Smooth muscle cell (in vitro differentiated cells): ENCODE results near the gene RASSF4. TPM values are rescaled to one million over a fixed set of nuclear protein-coding genes. Genes with fewer than 3 reads are reported as not detected.

Source experiments
- DNase-seq: peaks from one replicate; lab custom pipeline; 2025; ENCODE audit not compliant: unreplicated experiment; lab: John Stamatoyannopoulos, UW
- H2AFZ ChIP-seq: fragments of 200-600 bp; sonication (generic); 2 replicates; pipeline ENCODE4 v1.6.0; 2016; ENCODE audit warnings: antibody characterized with exemption, low read depth, mild to moderate bottlenecking
- H3F3A ChIP-seq: fragments of 200-600 bp; sonication (generic); 2 replicates; pipeline ENCODE4 v1.6.0; 2017; ENCODE audit warnings: antibody characterized with exemption, low read depth
- H3K27ac ChIP-seq: fragments of 200-600 bp; sonication (generic); 2 replicates; pipeline ENCODE4 v1.5.1; 2016; ENCODE audit warnings: low read depth, mild to moderate bottlenecking
- H3K27me3 ChIP-seq: fragments of 200-600 bp; sonication (generic); 2 replicates; pipeline ENCODE4 v1.6.1; 2016; ENCODE audit warnings: low read depth, mild to moderate bottlenecking
- H3K36me3 ChIP-seq: fragments of 200-600 bp; sonication (generic); 2 replicates; pipeline ENCODE4 v1.5.1; 2016; ENCODE audit warnings: low read depth
- H3K4me1 ChIP-seq: fragments of 200-600 bp; sonication (generic); 2 replicates; pipeline ENCODE4 v1.5.1; 2016; ENCODE audit warnings: low read depth
- H3K4me2 ChIP-seq: fragments of 200-600 bp; sonication (generic); 2 replicates; pipeline ENCODE4 v1.6.0; 2016; ENCODE audit warnings: mild to moderate bottlenecking
- H3K4me3 ChIP-seq: fragments of 200-600 bp; sonication (generic); 2 replicates; pipeline ENCODE4 v1.5.1; 2016; ENCODE audit warnings: mild to moderate bottlenecking
- H3K79me2 ChIP-seq: fragments of 200-600 bp; sonication (generic); 2 replicates; pipeline ENCODE4 v1.6.0; 2016; ENCODE audit warnings: low read depth, mild to moderate bottlenecking
- H3K9ac ChIP-seq: fragments of 200-600 bp; sonication (generic); 2 replicates; pipeline ENCODE4 v1.6.0; 2016; ENCODE audit warnings: low read depth
- H3K9me3 ChIP-seq: fragments of 200-600 bp; sonication (generic); replicated peaks from 2 replicates; pipeline ENCODE4 v1.5.1; 2016; ENCODE audit warnings: low read depth
- H4K20me1 ChIP-seq: fragments of 200-600 bp; sonication (generic); 2 replicates; pipeline ENCODE4 v1.6.0; 2016; ENCODE audit warnings: low read depth
- WGBS: methylation state at CpG from one replicate; pipeline ENCODE4 v1.1.7; 2016; ENCODE audit warnings: low lambda C conversion rate; 5-methylcytosine and 5-hydroxymethylcytosine counted together
- polyA plus RNA-seq: library from polyadenylated mRNA; unstranded; fragments of >200 nt; fragmentation: Nextera tagmentation; extraction: Ambion mirVana; gene quantifications from 2 replicates; pipeline ENCODE4 v1.2.1, GENCODE V29; 2016
- total RNA-seq: library from RNA; depleted of rRNA; stranded (reverse); fragments of >200 nt; gene quantifications from 2 replicates; pipeline ENCODE4 v1.2.3, GENCODE V29; 2014
- TF ChIP-seq, protein P1 (sequence below): fragments of 200-600 bp; sonication (generic); IDR thresholded peaks from 2 replicates; pipeline ENCODE4 v1.5.1; 2017; ENCODE audit warnings: borderline replicate concordance, mild to moderate bottlenecking, antibody characterized with exemption; ENCODE audit not compliant: insufficient read depth, poor library complexity, severe bottlenecking

RASSF4 gene
- total and polyA plus RNA-seq, 2 experiments from 2014 or later, result 8.3 to 14.8 TPM

DNA sequence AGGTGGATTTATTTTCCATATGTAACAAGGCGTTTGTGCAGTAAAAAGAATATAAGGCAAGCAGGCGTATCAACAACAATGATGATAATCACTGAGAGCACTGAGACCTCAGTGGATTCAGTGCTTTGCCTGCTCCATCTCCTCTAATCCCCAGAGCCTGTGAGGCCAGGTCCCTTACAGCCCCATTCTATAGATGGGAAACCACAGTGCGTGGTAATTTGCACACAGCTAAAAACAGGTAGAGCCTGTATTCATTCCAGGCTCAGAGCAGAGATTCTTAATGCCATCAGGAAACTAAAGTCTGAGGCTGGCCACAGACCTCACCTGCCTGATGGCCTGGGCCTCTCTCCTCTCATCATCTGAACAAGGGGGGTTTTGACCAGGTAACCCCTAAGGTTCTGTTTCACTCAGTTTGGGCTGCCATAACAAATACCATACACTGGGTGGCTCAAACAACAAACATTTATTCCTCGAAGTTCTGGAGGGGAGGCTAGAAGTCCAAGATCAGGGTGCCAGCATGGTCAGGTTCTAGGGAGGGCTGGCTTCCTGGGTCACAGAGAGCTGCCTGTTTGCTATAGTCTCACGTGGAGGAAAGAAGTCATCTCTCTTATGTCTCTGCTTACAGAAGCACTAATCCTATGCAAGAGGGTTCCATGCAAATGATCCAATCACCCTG, 10.3 kb upstream of the RASSF4 start:
- H3K9ac ChIP-seq, result no peak overlapping the region
- DNase-seq, result no peak
- H3K36me3 ChIP-seq, result no peaks in the 10 kb centered on the region
- no peaks in the 10 kb centered on the region for H3K79me2 ChIP-seq
- peaks cover 5% of the 10 kb centered on the region for H3K9me3 ChIP-seq
- H3K4me1 ChIP-seq, result peaks cover 3% of the 10 kb centered on the region
- H2AFZ ChIP-seq, result no peak overlapping the region
- no peaks in the 10 kb centered on the region for H4K20me1 ChIP-seq
- H3K27ac ChIP-seq, result no peak overlapping the region
- no peak overlapping the region for H3K4me3 ChIP-seq
- H3K27me3 ChIP-seq, result no peaks in the 10 kb centered on the region
- TF ChIP-seq, protein P1, sequence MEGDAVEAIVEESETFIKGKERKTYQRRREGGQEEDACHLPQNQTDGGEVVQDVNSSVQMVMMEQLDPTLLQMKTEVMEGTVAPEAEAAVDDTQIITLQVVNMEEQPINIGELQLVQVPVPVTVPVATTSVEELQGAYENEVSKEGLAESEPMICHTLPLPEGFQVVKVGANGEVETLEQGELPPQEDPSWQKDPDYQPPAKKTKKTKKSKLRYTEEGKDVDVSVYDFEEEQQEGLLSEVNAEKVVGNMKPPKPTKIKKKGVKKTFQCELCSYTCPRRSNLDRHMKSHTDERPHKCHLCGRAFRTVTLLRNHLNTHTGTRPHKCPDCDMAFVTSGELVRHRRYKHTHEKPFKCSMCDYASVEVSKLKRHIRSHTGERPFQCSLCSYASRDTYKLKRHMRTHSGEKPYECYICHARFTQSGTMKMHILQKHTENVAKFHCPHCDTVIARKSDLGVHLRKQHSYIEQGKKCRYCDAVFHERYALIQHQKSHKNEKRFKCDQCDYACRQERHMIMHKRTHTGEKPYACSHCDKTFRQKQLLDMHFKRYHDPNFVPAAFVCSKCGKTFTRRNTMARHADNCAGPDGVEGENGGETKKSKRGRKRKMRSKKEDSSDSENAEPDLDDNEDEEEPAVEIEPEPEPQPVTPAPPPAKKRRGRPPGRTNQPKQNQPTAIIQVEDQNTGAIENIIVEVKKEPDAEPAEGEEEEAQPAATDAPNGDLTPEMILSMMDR, result peak; percentile 19
- no peak overlapping the region for H3K4me2 ChIP-seq
- H3F3A ChIP-seq, result no peaks in the 10 kb centered on the region
- WGBS, result 72% methylated on average over 5 of the region's 5 CpGs

DNA sequence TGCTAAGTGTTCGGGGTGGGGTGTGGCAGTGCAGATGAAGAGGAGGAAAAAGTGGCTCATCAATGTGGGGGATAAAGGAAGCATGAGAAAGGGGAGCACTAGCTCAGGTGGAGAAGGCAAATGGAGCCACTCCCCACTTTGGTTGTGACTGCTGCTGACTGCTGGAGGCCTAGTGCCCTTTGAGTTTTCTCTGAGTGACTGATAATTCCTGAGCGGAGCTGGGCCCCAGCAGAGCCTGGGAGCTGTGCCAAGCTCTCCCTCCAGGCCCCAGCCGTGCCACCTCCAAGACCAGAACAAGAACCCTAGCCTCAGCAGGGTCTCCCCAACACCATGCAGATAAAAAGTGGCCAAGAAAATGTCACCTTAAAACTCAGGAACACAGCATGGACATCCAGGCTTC, 9.7 kb upstream of the RASSF4 start:
- Histone ChIP-seq H3F3A (no peaks in the 10 kb centered on the region), H3K27me3 (no peaks in the 10 kb centered on the region), H3K4me2 (no peak overlapping the region), H2AFZ (no peak overlapping the region), H3K9me3 (no peaks in the 10 kb centered on the region), H3K4me3 (no peak overlapping the region), H4K20me1 (no peaks in the 10 kb centered on the region), H3K27ac (no peak overlapping the region), H3K4me1 (peaks cover 3% of the 10 kb centered on the region), H3K9ac (no peak overlapping the region), H3K79me2 (no peaks in the 10 kb centered on the region), H3K36me3 (no peaks in the 10 kb centered on the region)
- no peak for DNase-seq
- 47% methylated on average over 3 of the region's 3 CpGs for WGBS
- TF ChIP-seq, protein P1, result no peak

DNA sequence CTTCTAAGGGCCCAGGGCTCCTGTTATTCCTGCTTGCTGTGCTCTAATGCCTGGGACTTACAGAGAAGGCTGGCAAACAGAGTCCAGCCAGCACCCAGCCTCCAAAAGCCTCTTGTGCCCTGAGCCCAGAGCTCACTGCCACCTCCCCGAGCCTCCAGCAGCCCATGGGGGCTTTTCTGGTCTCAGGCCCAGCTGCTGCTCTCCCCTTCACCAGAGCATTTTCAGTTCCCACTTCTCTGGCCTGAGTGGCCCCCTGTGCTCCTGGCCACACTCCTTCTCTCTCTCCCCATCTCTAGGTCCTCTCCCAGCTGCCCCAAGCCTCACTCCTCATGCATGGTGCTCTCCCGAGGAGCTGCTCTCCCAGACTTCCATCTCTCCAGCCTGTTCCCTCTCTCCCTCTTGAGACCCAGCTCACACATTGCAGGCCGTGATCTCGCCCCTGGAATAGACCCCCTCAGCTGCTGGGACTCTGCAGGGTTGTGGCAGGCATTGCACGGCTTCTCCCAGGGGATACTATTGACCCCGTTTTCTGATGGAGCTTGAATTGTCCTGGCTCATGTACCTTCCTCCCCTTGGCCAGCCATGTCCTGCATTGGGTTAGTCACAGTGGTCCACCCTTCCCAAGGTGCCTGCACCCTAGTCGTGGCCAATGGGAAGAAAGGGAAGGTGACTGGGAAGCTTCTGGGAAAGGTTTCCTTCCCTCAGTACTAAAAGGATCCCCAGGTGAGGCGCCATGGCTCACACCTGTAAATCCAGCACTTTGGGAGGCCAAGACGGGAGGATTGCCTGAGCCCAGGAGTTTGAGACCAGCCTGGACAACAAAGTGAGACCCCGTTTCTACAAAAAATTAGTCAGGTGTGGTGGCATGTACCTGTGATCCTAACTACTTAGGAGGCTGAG, 9.0 kb upstream of the RASSF4 start:
- H3K4me2 ChIP-seq, result no peak overlapping the region
- no peak overlapping the region for H3K9ac ChIP-seq
- no peaks in the 10 kb centered on the region for H3K9me3 ChIP-seq
- H3K36me3 ChIP-seq, result no peaks in the 10 kb centered on the region
- H3K4me1 ChIP-seq, result peaks cover 3% of the 10 kb centered on the region
- H4K20me1 ChIP-seq, result no peaks in the 10 kb centered on the region
- H3K79me2 ChIP-seq, result no peaks in the 10 kb centered on the region
- no peak for DNase-seq
- H3K27ac ChIP-seq, result no peak overlapping the region
- WGBS, result 97% methylated on average over 10 of the region's 10 CpGs
- no peaks in the 10 kb centered on the region for H3K27me3 ChIP-seq
- no peaks in the 10 kb centered on the region for H3F3A ChIP-seq
- TF ChIP-seq, protein P1, result no peak
- H3K4me3 ChIP-seq, result no peak overlapping the region
- H2AFZ ChIP-seq, result no peak overlapping the region
